ENCODE results near the gene AVPR1B.
A peak's percentile ranks its signal among the peaks of the same experiment; 100 is the strongest.

AVPR1B gene

DNA sequence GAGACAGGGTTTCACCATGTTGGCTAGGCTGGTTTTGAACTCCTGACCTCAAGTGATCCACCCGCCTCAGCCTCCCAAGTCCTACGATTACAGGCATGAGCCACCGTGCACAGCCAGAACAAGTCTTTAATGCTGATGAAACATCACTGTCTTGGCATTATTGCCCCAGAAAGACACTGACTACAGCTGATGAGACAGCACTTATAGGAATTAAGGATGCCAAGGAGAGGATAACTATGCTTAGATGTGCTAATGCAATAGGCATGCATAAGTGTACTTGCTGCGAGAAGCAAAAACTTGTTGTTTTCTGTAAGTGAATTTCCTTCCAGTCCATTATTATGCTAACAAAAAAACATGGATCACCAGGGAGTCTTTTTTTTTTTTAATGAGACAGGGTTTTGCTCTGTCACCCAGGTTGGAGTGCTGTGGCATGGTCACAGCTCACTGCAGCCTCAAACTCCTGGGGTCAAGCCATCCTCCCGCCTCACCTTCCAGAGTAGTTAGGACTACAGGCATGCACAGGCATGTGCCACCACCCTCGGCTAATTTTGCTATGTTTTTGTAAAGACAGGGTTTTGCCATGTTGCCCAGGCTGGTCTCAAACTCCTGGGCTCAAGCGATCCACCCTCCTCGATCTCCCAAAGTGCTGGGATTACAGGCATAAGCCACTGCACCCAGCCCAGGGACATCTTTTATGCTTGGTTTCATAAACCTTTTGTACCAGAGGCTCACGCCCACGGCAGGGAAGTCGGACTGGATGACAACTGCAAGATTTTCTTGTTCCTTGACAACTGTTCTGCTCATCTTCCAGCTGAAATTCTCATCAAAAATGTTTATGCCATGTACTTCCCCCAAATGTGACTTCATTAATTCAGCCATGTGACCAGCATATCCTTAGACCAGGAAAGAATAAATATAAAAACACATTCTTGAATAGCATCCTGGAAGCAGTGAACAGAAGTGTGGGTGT lies 41.1 kb downstream of the AVPR1B start:
- H3K4me3 ChIP-seq (replicated peaks in 1 of 2; ENCODE audit: low read depth in 2 of 2, low read length in 2 of 2) = no peak overlapping the region
- TF ChIP-seq, protein P1, sequence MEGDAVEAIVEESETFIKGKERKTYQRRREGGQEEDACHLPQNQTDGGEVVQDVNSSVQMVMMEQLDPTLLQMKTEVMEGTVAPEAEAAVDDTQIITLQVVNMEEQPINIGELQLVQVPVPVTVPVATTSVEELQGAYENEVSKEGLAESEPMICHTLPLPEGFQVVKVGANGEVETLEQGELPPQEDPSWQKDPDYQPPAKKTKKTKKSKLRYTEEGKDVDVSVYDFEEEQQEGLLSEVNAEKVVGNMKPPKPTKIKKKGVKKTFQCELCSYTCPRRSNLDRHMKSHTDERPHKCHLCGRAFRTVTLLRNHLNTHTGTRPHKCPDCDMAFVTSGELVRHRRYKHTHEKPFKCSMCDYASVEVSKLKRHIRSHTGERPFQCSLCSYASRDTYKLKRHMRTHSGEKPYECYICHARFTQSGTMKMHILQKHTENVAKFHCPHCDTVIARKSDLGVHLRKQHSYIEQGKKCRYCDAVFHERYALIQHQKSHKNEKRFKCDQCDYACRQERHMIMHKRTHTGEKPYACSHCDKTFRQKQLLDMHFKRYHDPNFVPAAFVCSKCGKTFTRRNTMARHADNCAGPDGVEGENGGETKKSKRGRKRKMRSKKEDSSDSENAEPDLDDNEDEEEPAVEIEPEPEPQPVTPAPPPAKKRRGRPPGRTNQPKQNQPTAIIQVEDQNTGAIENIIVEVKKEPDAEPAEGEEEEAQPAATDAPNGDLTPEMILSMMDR (IDR thresholded peaks at IDR 0.05; ENCODE audit: low read depth, low read length) = no peak
- DNase-seq (ENCODE audit: low read depth in 2 of 2) = peak; percentile 10 to 26

DNA sequence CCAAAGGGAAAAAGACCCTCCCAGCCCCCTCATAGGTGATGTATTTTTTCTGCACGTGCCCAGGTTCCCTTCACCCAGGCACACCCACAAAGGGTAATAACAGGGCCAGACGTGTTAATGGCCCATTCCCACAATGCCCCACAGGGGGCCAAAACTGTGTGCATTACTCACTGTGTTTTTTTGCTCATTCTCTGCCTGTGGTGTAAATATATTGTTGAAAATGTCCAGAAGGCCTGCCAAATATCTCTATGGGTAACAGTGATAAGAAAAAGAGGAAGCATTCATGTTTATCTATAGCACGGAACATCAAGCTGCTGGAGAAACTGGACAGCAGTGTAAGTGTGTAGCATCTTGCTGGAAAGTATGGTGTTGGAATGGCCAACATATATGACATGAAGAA lies 42.3 kb downstream of the AVPR1B start:
- TF ChIP-seq, protein P1 (IDR thresholded peaks at IDR 0.05; ENCODE audit: low read depth, low read length) = no peak
- no peak for DNase-seq (ENCODE audit: low read depth in 2 of 2)
- H3K4me3 ChIP-seq (replicated peaks in 1 of 2; ENCODE audit: low read depth in 2 of 2, low read length in 2 of 2) = no peak overlapping the region

DNA sequence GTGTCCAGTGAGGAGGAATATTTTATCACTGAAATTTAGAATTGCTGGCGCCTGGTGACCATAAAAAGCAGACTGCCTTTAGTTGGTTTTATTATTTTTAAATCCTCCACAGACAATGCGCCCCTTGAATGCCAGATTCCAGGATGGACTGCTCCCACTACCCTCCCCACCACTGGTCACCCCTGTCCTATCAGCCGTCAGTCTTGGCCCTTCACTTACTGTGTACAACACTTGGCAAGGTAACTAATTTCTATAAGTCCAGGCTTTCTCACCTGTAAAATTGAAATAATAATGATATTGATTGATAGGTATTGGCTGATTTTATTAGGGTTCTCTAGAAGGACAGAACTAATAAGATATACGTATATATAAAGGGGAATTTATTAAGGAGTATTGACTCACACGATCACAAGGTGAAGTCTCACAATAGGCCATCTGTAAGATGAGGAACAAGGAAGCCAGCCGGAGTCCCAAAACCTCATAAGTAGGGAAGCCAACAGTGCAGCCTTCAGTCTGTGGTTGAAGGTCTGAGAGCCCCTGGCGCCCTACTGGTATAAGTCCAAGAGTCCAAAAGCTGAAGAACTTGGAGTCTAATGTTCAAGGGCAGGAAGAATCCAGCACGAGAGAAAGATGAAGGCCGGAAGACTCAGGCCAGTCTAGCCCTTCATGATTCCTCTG lies 46.4 kb downstream of the AVPR1B start:
- TF ChIP-seq, protein P1 (IDR thresholded peaks at IDR 0.05; ENCODE audit: low read depth, low read length) = no peak
- H3K4me3 ChIP-seq (replicated peaks in 1 of 2; ENCODE audit: low read depth in 2 of 2, low read length in 2 of 2) = no peak overlapping the region
- DNase-seq (ENCODE audit: low read depth in 2 of 2) = no peak

DNA sequence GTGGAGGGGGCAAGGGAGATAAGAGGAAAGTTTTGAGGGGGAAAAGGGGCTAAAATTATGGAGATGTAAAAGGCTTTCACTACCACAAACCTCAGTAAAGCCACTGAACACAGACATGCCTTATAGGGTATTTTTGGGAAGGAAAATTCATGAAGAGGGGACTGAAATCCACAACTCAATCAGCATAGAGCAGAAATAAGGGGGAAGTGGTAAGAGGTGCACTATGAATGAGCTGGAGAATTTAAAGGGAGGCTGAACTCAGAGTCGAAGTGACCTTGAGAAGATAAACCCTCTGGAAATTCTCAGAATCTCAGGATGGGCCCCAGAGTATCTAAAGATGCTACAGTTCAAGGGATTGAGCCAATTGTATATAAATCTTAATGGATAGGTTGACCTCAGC lies 48.9 kb downstream of the AVPR1B start:
- no peak for DNase-seq (ENCODE audit: low read depth in 2 of 2)
- TF ChIP-seq, protein P1 (IDR thresholded peaks at IDR 0.05; ENCODE audit: low read depth, low read length) = no peak

DNA sequence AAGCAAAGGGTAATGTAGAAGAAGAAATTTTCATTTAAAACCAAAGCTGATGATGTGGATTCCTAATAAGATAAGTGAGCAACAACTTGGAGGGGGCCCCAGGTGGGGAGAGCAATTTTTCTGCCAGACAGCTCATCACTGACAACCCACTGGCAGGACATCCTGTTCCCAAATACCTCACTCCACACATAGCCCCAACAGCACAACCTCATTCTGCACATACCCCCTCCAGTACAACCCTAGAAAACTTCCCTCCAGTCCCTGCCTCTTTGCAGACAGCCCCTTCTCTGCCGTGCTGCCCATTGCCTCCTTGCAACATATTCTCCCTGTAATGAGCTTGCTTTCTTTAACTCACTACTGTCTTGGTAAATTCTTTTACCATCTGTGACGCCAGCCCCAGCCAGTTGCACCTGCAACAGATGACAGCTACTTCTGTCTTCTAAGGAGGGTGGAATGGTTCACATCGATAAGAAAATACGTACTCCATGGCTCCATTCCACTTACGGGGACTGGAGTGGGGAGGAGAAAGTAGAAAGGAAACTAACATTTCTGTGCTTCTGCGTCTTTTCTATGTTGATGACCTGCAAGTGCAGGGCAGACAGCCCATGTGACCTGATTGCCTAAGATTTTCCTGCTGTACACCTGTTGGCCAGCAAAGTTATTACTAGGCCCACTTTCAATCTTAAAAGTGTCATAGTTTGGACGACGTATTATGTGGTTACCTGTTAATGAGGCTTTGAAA lies 49.5 kb downstream of the AVPR1B start:
- TF ChIP-seq, protein P1 (IDR thresholded peaks at IDR 0.05; ENCODE audit: low read depth, low read length) = no peak
- DNase-seq (ENCODE audit: low read depth in 2 of 2) = peak in 1 of 2 donors; percentile 2
- no peak overlapping the region for H3K4me3 ChIP-seq (replicated peaks in 1 of 2; ENCODE audit: low read depth in 2 of 2, low read length in 2 of 2)

More for the DNA sequence above, 48.9 kb downstream of the AVPR1B start:
- H3K4me3 ChIP-seq (replicated peaks in 1 of 2; ENCODE audit: low read depth in 2 of 2, low read length in 2 of 2) = no peak overlapping the region

DNA sequence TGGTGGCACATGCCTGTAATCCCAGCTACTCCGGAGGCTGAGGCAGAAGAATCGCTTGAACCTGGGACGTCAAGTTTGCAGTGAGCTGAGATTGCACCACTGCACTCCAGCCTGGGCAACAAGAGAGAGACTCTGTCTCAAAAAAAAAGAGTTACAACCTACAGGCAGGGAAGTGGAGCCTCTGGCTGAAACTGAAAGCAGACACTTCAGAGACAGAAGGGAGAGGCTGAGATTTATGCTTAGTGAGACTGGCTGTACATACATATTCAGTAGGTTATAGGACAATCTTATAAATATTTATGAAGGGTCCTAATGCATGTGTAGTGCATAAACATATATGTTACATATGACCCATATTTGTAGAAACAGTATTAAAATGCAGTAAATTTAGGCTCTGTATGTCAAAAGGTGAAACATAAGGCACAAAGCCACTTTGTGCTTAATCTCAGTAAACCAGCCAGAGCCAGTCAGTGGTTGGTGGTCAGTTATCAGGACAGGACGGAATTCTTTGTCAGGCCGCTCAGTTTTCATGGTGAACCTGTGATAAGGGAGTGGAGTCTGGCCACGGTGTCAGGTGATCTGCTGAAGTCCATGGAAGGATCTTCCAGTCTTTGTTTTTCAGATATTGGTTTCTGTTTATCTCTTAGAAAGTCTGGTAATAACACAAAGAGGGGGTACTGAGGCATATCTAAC lies 50.6 kb downstream of the AVPR1B start:
- peak in 1 of 2 donors; percentile 4 for DNase-seq (ENCODE audit: low read depth in 2 of 2)
- H3K4me3 ChIP-seq (replicated peaks in 1 of 2; ENCODE audit: low read depth in 2 of 2, low read length in 2 of 2) = no peak overlapping the region
- TF ChIP-seq, protein P1 (IDR thresholded peaks at IDR 0.05; ENCODE audit: low read depth, low read length) = no peak

Measured in cardiac fibroblast (primary cell).